Activated CD8-positive, alpha-beta memory T cell treated with anti-CD3 and anti-CD28 coated beads, Interleukin-2, amount 50 U/mL, for 24 hours (primary cell): ENCODE measurements around the gene ITGA11.

ENCODE experiments used
- DNase-seq: peaks from one replicate; pipeline ENCODE4 v3.0.0-alpha.2; 2020; ENCODE audit errors: extremely low read depth

The ITGA11 gene

DNA sequence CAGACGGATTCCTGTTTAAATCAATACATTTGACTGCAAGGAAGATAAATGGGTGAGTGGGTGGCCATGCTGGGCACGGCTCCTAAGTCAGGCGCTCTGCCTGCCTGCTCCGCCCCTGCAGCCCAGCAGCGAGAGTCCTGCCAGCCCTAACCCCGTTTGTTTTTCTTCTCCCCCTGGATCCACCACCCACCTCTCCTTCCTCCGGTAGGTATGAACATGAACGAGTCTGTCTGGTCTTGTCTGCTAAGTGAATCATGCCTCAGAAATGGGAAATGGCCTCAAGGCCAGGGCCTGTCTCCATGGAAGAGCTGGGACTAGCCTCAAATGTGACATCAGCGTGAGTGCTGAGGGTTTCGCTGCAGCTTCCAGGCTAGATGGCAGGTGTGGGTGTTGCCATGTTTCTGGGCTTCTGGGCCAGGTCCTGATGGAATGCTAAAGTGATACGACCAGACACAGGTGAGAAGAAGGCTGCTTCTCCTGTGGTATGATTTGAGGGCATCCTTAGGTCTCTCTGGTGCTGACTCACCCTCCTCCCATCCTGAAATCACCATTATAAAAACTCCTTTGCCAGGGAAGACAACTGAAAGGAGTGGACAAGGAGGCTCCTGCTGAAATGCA is 160.0 kb downstream of the ITGA11 start:
- DNase-seq, result no peak

GRCh38 chr15:68268405-68268804 is 163.6 kb downstream of the ITGA11 start:
- no peak for DNase-seq

GRCh38 chr15:68265674-68266073 is 166.3 kb downstream of the ITGA11 start:
- DNase-seq, result no peak

GRCh38 chr15:68265081-68265480 is 166.9 kb downstream of the ITGA11 start:
- no peak for DNase-seq

- DNase-seq, result no peak
Measured at GRCh38 chr15:68264282-68264681, 167.7 kb downstream of the ITGA11 start.

DNA sequence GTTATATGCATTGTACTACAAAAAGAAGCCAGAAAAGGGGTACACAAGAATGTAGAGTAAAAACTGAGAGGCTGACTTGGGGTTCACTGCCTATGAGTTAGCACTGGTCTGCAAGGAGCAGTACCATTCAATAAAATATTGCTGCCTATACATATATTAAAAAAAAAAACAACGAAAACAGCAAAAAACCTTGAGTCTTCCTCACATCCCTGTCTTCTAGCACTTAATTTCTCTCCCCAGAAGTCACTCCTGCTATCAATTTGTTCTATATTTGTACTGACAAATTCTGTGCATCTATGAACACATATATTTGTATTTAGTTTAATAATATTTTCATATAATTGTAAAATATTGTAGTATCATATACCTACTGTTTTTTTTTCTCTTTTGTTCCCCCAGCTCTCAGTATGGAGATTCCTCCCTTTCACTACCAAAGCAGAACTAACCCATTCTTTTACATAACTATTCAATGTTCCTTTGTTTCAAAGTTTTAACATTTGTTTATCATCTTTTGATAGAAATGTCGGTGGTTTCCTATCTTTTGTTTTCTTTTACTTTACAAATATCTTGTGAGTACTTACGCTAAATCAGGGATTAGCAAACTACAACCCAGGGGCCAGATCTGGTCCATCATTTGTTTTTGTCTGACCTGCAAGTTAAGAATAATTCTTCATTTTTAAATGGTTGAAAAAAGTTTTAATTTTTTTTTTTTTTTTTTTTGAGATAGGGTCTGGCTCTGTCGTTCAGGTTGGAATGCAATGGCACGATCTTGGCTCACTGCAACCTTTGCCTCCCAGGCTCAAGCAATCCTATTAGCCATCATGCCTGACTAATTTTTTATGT is 169.2 kb downstream of the ITGA11 start:
- no peak for DNase-seq

- DNase-seq, result no peak
Measured at GRCh38 chr15:68261980-68262379, 170.0 kb downstream of the ITGA11 start.

GRCh38 chr15:68261241-68261640 is 170.7 kb downstream of the ITGA11 start:
- no peak for DNase-seq

DNA sequence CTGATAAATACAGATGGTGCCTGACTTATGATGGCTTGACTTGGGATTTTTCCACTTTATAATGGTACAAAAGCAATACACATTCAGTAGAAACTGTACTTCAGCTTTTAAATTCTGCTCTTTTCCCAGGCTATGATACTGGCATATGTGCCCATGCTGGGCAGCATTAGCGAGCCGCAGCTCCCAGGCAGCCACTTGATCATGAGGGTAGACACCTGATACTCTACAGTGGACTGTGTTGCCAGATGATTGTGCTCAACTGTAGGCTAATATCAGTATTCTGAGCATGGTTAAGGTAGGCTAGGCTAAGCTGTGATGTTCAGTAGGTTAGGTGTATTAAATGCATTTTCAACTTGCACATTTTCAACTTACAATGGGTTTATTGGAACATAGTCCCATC is 172.1 kb downstream of the ITGA11 start:
- no peak for DNase-seq

- DNase-seq, result no peak
Measured at GRCh38 chr15:68258692-68259091, 173.3 kb downstream of the ITGA11 start.

DNA sequence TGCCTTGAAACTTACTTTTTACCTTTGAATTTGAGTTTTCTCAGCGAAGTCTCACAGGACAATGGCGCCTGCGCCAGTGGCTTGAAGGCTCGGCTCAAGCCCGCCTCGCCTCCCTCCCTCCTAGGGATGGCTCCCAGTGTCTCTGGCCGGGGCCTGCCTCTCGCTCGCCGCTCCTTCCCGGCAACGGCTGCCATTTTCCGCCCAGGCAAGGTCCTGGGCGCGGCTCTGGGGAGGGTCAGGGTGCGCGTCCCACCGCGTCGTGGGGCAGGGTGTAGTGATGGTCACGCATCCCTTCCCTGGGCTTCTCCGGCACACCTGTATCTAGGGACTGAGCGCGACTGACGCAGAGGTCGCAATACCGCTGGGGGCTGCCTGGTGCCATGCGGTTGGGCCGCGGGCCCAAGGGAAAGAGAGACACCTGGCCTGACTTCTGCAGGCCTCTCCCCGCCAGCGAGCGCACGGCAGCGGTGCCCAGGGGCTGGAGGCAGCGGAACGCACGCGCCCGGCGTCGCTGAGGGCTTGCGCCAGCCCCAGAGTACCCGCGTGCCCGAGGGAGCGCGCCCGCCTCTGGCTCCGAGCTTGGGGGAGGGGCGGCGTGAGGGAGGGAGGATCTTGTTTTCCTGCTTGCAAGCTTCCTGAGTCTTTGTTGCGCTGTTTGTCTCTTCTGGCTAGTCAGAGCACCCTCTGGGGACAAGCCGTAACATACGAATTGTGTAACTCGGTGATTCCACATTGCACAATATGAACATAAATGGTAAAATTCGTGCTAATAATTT is 175.1 kb downstream of the ITGA11 start:
- no peak for DNase-seq

DNA sequence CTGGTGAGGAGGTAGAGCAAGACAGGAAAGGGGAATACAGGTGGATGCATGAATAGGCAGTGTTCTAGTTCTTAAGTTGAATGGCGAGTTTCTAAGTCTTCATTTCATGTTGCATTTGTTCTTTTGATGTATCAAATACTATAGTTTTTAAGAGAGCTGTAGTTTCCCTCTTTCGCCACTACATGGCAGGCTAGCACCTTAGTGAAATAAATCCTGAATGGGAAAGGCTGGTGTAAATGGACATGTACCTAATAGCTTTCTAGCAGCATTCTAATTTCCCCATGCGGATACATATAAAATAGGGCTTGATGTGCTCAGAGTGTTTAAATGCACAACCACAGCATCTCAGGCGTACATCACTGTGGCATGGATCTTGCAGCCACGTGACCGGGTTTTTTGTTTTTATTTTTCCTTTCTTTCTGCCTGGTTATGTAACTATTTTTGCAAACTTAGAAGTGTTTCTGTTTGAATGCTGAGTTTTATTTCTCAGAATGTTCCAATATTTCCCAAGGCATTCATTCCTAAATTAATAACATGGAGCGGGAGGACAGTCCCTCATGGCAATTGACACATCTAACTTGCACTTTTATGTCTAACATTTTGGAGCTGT is 178.9 kb downstream of the ITGA11 start:
- DNase-seq, result no peak

GRCh38 chr15:68249058-68249713 is 182.8 kb downstream of the ITGA11 start:
- DNase-seq, result no peak
